GM12864 (cell line): ENCODE data around the gene MLPH.

Experiments
- DNase-seq: peaks from one replicate; pipeline ENCODE4 v3.0.0-alpha.2; 2011; ENCODE audit warnings: low read depth
- H3K4me3 ChIP-seq: 2 replicates; pipeline ENCODE4 v1.5.1; 2011; ENCODE audit warnings: mild to moderate bottlenecking, low read depth, low read length, control low read depth
- TF ChIP-seq, protein P1 (sequence below): IDR thresholded peaks from 2 replicates; pipeline ENCODE4 v1.5.1; 2011; ENCODE audit warnings: low read depth, mild to moderate bottlenecking, moderate library complexity, low read length, control low read depth, inconsistent platforms; ENCODE audit errors: missing control alignments

MLPH gene

DNA sequence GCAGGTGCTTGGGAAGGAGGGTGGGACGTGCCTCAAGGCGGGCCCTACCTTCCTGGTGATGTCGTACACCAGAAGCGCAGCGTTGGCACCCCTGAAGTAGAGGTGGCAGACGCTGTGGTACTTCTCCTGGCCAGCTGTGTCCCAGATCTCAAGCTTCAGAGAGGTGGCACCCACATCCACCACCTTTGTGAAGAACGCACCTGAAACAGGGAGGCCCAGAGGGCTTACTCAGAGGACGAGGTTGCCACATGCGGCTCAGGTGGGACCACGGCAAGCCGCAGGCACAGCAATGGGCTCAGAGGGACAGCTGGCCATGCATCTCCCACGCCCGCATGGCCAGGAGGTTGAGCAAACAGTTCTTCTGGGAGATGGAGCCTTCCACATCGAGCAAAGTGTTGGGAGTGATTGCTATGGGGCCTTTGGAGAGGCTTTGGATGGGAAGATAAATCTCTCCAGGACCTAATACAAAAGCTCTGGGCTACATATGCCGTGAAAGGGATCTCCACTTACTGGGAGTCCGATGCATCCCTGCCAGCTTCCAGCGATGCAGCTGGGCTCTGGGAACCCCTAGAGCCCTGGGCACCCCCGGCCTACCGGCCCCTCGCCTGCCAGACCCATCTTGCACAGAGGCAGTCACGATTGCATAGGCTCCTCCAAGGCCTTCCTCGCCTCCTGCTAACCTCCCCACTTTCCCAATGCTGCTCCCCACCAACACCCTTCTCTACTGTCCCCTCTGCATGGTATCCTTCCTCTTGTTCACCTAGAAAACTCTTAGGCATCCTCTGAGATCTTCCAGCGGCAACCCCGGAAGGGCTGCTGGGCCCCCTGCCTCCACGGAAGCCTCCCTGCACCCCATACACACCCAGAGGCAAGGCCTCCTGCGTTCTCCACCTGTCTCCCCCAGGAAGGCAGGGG, 91.2 kb downstream of the MLPH start:
- TF ChIP-seq, protein P1, sequence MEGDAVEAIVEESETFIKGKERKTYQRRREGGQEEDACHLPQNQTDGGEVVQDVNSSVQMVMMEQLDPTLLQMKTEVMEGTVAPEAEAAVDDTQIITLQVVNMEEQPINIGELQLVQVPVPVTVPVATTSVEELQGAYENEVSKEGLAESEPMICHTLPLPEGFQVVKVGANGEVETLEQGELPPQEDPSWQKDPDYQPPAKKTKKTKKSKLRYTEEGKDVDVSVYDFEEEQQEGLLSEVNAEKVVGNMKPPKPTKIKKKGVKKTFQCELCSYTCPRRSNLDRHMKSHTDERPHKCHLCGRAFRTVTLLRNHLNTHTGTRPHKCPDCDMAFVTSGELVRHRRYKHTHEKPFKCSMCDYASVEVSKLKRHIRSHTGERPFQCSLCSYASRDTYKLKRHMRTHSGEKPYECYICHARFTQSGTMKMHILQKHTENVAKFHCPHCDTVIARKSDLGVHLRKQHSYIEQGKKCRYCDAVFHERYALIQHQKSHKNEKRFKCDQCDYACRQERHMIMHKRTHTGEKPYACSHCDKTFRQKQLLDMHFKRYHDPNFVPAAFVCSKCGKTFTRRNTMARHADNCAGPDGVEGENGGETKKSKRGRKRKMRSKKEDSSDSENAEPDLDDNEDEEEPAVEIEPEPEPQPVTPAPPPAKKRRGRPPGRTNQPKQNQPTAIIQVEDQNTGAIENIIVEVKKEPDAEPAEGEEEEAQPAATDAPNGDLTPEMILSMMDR: no peak
- no peak for DNase-seq
- no peak overlapping the region for H3K4me3 ChIP-seq

DNA sequence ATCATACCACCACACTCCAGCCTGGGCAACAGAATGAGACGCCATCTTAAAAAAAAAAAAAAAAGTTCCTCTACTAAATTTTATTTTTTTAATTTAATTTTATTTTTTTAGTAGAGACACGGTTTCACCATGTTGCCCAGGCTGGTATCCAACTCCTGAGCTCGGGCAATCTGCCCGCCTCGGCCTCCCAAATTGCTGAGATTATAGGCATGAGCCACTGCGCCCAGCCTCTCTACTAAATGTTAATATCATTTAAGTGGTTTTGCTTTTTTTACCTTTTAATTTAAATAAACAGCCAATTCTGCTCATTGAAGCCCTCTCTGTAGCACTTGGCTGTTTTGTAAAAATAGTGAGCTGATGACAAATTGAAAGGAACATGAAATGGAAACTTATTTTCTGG, 94.3 kb downstream of the MLPH start:
- DNase-seq: no peak
- H3K4me3 ChIP-seq: no peak overlapping the region
- TF ChIP-seq, protein P1: no peak

DNA sequence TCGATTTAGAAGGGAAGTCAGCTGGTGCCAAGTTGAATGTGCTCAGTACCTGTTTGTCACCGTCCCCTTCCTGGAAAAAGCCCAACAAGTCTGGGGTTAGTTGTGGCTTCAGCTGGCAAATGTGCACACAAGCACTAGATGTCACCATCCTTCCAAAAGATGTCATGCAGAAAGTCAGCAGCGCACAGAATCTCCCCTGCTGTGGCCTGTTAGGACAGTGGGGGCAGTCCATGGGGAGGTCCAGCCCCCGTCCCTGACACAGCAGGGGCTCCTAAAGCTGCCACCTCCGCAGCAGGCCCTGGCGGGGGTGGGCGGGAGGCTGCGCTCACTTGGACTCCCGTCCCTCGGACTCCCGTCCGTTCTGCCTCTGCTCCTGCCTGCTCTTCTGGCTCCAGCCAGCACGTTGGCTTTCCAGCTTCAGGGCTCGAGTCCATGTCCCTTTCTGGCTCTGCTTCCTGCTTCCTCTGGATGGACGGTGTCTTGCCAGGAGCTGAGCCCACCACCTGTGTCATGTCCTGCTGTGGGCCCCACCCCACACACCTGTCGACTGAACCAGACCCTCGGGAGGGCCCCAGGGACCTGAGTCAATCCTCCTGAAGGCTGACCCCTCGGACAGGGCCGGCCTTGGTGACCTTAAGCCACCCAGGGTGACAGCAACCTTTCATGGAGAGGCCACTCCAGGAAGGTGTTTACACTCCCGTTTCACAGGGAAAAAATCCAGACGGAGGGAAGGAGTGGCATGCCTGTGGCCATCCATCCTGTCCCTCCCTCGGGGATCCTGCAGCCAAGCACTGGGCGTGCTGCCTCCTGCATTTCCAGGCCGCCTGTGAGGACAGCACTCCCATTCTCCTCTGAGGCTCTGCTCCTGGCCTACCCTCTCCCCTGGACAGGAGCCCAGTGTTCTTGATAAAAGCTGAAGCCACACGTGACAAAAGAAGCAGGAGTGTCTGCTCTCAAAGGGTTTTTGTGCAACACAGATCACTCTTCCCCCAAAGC, 95.0 kb downstream of the MLPH start:
- TF ChIP-seq, protein P1: peak; percentile 51
- DNase-seq: peak; percentile 22
- no peak overlapping the region for H3K4me3 ChIP-seq

DNA sequence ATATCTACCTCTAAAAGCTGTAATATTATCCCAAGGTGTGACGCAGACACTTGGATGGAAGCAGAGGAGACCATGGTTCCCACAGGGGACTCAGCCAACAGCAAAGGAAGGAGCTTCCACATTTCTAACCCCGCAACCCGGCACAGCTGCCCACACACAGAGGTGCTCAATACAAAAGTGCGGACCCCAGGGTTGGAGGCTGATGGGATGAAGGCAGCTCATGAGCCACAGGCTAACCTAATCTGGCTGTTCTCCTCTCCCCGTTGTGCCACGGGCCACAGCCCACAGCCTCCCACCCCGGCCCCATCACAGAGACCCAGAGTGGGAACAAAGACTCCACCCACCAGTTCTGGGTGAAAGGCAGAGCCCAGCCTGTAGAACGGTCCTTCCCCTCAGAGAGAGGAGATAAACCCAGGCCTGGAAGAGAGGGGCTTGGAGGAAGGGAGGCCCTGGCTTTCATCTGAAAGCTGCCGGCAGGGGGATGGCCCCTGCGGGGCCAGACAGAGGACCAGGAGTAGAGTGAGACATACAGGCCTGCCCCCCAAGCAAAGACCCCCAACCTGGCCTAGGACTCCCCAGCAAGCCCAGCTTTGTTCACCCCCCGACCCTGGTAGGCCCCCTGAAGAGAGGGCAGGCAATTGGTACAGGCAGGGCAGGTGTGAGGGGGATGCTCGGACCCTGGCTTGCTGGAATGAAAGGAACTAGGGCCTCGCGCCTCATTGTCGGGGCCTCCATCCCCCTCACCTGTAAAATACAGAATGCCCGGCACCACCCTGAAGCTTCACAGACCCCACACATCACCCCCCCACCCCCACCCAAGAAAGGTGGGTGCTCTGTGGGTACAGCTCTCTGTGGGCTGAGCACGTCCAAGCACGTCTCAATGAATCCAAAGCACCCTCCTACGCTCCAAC, 96.6 kb downstream of the MLPH start:
- TF ChIP-seq, protein P1: no peak
- DNase-seq: no peak
- H3K4me3 ChIP-seq: no peak overlapping the region

DNA sequence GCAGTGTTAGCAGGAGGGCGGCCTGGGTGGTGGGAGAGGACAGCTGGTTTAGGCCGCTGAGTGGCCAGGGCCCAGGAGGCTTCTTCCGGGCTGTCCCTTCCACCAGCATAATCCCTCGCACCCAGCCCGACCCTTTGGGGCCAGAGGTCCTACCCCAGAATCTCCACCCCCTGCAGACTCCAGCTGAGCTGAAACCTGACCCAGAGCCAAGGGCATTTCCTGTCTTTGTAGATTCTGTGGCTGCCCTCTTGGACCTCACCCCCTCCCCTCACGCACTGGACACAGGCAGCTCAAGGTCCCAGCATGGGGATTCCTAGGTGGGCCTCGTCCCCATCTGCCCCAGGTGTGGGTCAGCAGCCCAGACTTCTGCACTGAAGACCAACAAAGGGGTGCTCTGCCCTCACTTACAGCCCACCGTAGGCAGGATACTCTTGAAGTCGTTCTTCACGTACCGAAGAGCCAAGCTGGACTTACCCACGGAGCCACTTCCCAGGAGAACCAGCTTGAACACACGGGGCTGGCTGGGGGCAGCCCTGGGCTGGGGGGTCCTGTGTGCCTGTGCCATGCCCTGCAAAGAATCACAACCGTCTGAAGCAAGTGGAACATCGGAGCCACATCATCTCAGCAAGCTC, 98.7 kb downstream of the MLPH start:
- TF ChIP-seq, protein P1: no peak
- DNase-seq: no peak

DNA sequence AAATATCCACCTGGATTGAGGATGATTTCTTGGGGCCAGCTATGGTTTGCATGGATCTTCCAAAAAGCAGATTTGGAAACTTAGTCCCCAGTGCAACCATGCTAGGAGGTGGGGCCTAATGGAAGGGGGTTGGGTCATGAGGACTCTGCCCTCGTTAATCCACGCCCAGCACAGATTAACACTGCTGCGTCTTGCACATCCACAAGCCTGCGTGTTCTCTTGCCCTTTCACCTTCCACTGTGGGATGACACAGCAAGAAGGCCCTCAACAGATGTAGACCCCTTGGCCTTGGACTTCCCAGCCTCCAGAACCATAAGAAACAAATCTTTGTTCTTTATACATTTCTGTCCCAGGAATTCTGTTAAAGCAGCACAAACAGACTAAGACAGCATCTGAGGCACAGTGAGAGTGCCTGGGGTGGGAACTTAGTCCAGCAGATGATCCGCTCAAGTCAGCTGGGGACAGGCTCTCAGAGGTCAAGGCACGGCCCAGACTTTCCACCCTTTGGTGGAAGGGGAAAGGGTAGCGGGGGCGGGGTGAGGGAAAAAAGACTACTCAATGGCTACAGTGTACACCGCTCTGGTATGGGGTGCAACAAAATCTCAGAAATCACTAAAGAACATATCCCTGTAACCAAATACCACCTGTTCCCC, 101.1 kb downstream of the MLPH start:
- TF ChIP-seq, protein P1: no peak
- no peak for DNase-seq
- H3K4me3 ChIP-seq: no peak overlapping the region

More for the DNA sequence above, 98.7 kb downstream of the MLPH start:
- no peak overlapping the region for H3K4me3 ChIP-seq
